DND-41 (cell line): ENCODE measurements around the gene ASB13.

Experiments used
- ATAC-seq: fragments of 200-7000 bp; cut with Tn5 transposase; 3 replicates; pipeline ENCODE4 v1.9.1; 2021; ENCODE audit warnings: low read depth; ENCODE audit not compliant: insufficient read depth
- DNase-seq: peaks from one replicate; pipeline ENCODE4 v3.0.0-alpha.2; 2020
- H2AFZ ChIP-seq: 2 replicates; pipeline ENCODE4 v1.6.0; 2012; ENCODE audit warnings: low read depth, low read length
- H3K27ac ChIP-seq: 2 replicates; pipeline ENCODE4 v1.5.1; 2012; ENCODE audit warnings: low read length, inconsistent platforms
- H3K27me3 ChIP-seq: fragments of 200-600 bp; sonication (generic); 2 replicates; pipeline ENCODE4 v1.6.0; 2012; ENCODE audit warnings: low read length, mild to moderate bottlenecking, inconsistent platforms; ENCODE audit not compliant: insufficient read depth, poor library complexity
- H3K36me3 ChIP-seq: 2 replicates; pipeline ENCODE4 v1.5.1; 2012; ENCODE audit warnings: low read length, inconsistent platforms; ENCODE audit not compliant: insufficient read depth
- H3K4me1 ChIP-seq: 2 replicates; pipeline ENCODE4 v1.5.1; 2012; ENCODE audit warnings: mild to moderate bottlenecking, low read length; ENCODE audit not compliant: insufficient read depth
- H3K4me2 ChIP-seq: 2 replicates; pipeline ENCODE4 v1.6.0; 2012; ENCODE audit warnings: mild to moderate bottlenecking, moderate library complexity, low read length, inconsistent platforms; ENCODE audit not compliant: insufficient read depth
- H3K4me3 ChIP-seq, 2 experiments: fragments of 200-600 bp in 1 of 2; shearing (Covaris generic) in 1 of 2; 2 replicates each; pipeline ENCODE4 v1.5.1; 2012 to 2016; ENCODE audit warnings: inconsistent platforms in 2 of 2, low read length in 2 of 2, mild to moderate bottlenecking in 2 of 2, low read depth in 1 of 2, moderate library complexity in 1 of 2
- H3K79me2 ChIP-seq: 2 replicates; pipeline ENCODE4 v1.6.0; 2012; ENCODE audit warnings: low read length, inconsistent platforms; ENCODE audit not compliant: insufficient read depth
- H3K9ac ChIP-seq: 2 replicates; pipeline ENCODE4 v1.6.0; 2012; ENCODE audit warnings: low read depth, mild to moderate bottlenecking, inconsistent platforms, low read length, moderate library complexity
- H3K9me3 ChIP-seq: 2 replicates; pipeline ENCODE4 v1.5.1; 2012; ENCODE audit warnings: low read length, moderate library complexity, mild to moderate bottlenecking, inconsistent platforms; ENCODE audit not compliant: insufficient read depth, severe bottlenecking
- H4K20me1 ChIP-seq: 2 replicates; pipeline ENCODE4 v1.6.0; 2012; ENCODE audit warnings: low read length; ENCODE audit not compliant: insufficient read depth
- CTCF ChIP-seq: IDR thresholded peaks from 2 replicates; pipeline ENCODE4 v1.5.1; 2012; ENCODE audit warnings: borderline replicate concordance, low read length, moderate library complexity, mild to moderate bottlenecking; ENCODE audit not compliant: poor library complexity, severe bottlenecking; ENCODE audit errors: extremely low read depth
- EZH2 ChIP-seq: IDR thresholded peaks from 3 replicates; pipeline ENCODE4 v1.6.1; 2012; ENCODE audit warnings: borderline replicate concordance, low read depth, mild to moderate bottlenecking, moderate library complexity, low read length, inconsistent platforms; ENCODE audit not compliant: severe bottlenecking

ASB13 gene

GRCh38 chr10:5618829-5619228, 47.6 kb downstream of the ASB13 start:
- no peak for ATAC-seq
- Histone ChIP-seq H3K4me2 (no peak overlapping the region), H3K9me3 (no peaks in the 10 kb centered on the region), H4K20me1 (0 out of 2 replicates have a peak, but pooled peaks cover 3% of the 10 kb centered on the region), H3K9ac (no peak overlapping the region), H3K4me3 (no peak overlapping the region), H3K27me3 (peaks cover 18% of the 10 kb centered on the region), H2AFZ (no peak overlapping the region), H3K27ac (no peak overlapping the region), H3K79me2 (no peaks in the 10 kb centered on the region), H3K36me3 (no peaks in the 10 kb centered on the region), H3K4me1 (no peaks in the 10 kb centered on the region)
- no peak for TF ChIP-seq EZH2
- TF ChIP-seq CTCF = no peak
- no peak for DNase-seq

GRCh38 chr10:5618042-5618441, 48.4 kb downstream of the ASB13 start:
- Histone ChIP-seq H3K79me2 (no peaks in the 10 kb centered on the region), H3K9ac (no peak overlapping the region), H3K27ac (no peak overlapping the region), H3K4me2 (no peak overlapping the region), H4K20me1 (0 out of 2 replicates have a peak, but pooled peaks cover 3% of the 10 kb centered on the region), H3K4me1 (no peaks in the 10 kb centered on the region), H3K27me3 (peaks cover 18% of the 10 kb centered on the region), H2AFZ (no peak overlapping the region), H3K9me3 (no peaks in the 10 kb centered on the region), H3K36me3 (no peaks in the 10 kb centered on the region), H3K4me3 (no peak overlapping the region)
- TF ChIP-seq CTCF = no peak
- DNase-seq (no peak), ATAC-seq (no peak)

GRCh38 chr10:5617521-5617920, 48.9 kb downstream of the ASB13 start:
- ATAC-seq (no peak), DNase-seq (no peak)
- no peak overlapping the region for H3K4me2 ChIP-seq
- no peaks in the 10 kb centered on the region for H3K9me3 ChIP-seq
- H3K9ac ChIP-seq = no peak overlapping the region
- no peaks in the 10 kb centered on the region for H3K36me3 ChIP-seq
- H4K20me1 ChIP-seq = 0 out of 2 replicates have a peak, but pooled peaks cover 3% of the 10 kb centered on the region
- no peaks in the 10 kb centered on the region for H3K4me1 ChIP-seq
- H3K27me3 ChIP-seq = peaks cover 18% of the 10 kb centered on the region
- TF ChIP-seq CTCF = no peak
- TF ChIP-seq EZH2 = no peak
- H3K4me3 ChIP-seq = no peak overlapping the region
- no peaks in the 10 kb centered on the region for H3K79me2 ChIP-seq
- H2AFZ ChIP-seq = no peak overlapping the region
- H3K27ac ChIP-seq = no peak overlapping the region

GRCh38 chr10:5616836-5617235, 49.6 kb downstream of the ASB13 start:
- no peaks in the 10 kb centered on the region for H3K4me1 ChIP-seq
- ATAC-seq (no peak), DNase-seq (no peak)
- H3K27ac ChIP-seq = no peak overlapping the region
- no peak overlapping the region for H3K9ac ChIP-seq
- no peak overlapping the region for H3K4me3 ChIP-seq
- 0 out of 2 replicates have a peak, but pooled peaks cover 3% of the 10 kb centered on the region for H4K20me1 ChIP-seq
- no peaks in the 10 kb centered on the region for H3K36me3 ChIP-seq
- no peak overlapping the region for H3K4me2 ChIP-seq
- H3K9me3 ChIP-seq = no peaks in the 10 kb centered on the region
- TF ChIP-seq CTCF (no peak), EZH2 (no peak)
- H3K79me2 ChIP-seq = no peaks in the 10 kb centered on the region
- H3K27me3 ChIP-seq = peaks cover 14% of the 10 kb centered on the region
- H2AFZ ChIP-seq = no peak overlapping the region
